ENCODE results near the gene CGNL1.

CGNL1 gene

GRCh38 chr15:57496946-57497869, 120.9 kb downstream of the CGNL1 start:
- DNase-seq (ENCODE audit: low read depth in 2 of 2): no peak

- DNase-seq (ENCODE audit: low read depth in 2 of 2): no peak
These were observed 124.0 kb downstream of the CGNL1 start for GRCh38 chr15:57500256-57500655.

DNA sequence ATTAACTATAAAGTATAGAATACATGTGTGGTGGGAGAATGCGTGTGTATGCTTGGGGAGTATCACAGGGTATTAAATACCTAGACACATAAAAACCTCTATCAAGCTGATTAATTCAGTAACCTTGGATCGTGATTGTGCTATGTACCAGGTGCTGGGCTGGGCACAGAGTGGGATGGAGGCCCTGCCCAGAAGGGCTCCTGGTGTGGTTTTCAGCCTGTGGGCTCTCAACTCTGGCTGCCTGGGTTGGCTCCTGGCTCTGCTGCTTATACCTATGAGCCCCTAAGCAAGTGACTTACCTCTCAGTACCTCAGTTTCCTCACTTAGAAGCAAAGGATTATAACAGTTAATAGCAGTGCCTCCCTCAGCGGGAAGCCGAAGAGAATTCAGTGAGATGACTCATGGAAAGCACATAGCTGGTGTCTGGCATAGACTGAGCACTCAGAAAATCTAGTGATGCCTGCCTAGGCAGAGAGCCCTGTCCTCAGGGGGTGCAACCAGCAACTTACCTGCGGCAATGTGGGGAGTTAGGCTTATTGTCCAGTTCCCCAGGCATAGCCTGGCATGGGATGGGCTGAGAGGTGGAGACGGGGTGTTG, 124.8 kb downstream of the CGNL1 start:
- DNase-seq (ENCODE audit: low read depth in 2 of 2): no peak

DNA sequence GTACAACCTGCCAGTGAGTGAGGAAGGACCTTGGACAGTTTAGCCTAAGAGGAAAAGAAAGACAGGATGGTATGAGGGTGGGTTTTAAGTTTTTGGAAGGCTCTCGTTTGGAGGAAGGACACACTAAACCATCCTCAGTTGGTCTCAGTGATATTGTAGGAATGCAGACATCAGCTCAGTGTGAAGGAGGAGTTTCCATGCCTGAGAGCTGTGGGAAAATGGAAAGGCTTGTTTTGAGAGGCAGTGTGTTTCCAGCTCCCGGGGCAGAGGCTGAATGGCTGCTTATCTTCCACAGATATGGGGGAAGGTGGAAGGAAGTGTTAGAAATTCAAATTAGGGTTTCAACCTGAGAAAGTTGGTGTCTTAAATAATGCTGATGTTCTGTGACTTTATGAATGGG, 125.8 kb downstream of the CGNL1 start:
- DNase-seq (ENCODE audit: low read depth in 2 of 2): no peak

GRCh38 chr15:57503051-57503702, 126.9 kb downstream of the CGNL1 start:
- DNase-seq (ENCODE audit: low read depth in 2 of 2): no peak

DNA sequence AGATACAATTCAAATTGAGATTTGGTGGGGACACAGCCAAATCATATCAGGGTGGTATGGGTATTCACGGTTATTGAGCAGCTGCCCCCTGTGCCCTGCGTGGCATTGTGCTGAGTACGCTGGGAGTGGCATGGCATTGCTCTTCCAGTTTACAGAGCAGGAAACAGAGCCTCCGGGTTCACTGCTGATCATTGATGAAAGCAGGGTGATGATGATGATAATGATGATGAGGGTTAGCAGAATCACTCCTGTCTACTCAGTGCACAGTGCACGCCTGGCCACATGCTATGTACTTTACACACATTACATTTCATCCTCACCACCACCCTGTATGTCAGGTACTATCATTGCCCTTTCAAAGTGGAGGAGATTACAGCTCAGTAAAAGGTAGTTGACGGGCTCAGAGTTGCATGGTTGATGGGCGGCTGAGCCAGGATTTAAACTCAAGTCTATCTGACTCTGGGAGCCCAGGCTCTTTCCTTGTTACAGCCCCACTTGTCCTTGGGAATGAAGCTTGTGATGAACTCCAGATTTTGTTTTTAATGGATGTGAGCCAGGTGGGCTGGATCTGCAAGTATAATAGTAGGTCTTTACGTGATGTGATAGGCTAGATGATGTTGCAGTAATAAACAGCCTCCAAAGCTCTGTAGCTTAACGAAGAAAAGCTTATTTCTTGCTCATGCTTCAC, 127.8 kb downstream of the CGNL1 start:
- no peak for DNase-seq (ENCODE audit: low read depth in 2 of 2)

- DNase-seq (ENCODE audit: low read depth in 2 of 2): no peak
These were observed 128.3 kb downstream of the CGNL1 start for GRCh38 chr15:57504599-57504940.

- no peak for DNase-seq (ENCODE audit: low read depth in 2 of 2)
These were observed 128.9 kb downstream of the CGNL1 start for GRCh38 chr15:57505056-57505715.

DNA sequence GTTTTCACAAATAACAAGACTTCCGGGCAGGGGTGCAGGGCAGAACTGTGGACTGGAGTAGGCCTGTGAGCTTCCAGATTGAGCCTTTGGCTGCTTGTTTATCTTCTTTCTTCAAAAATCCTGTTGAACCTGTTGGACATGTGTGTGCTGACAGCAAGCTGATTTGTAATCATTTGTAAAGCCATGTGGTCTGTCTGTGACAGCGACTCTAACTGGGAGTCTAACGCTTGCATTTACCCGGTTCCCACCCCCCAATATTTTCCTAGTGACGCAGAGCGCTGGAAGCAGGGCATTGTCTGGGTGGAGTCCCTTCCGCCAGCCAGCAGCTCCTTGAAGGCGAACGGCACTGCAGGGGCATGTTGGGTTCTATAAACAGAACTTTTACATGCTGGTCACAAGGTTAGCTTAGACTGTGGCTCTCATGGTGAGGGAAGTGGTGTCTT, 129.7 kb downstream of the CGNL1 start:
- DNase-seq (ENCODE audit: low read depth in 2 of 2): no peak

- no peak for DNase-seq (ENCODE audit: low read depth in 2 of 2)
These were observed 130.1 kb downstream of the CGNL1 start for GRCh38 chr15:57506422-57506821.

DNA sequence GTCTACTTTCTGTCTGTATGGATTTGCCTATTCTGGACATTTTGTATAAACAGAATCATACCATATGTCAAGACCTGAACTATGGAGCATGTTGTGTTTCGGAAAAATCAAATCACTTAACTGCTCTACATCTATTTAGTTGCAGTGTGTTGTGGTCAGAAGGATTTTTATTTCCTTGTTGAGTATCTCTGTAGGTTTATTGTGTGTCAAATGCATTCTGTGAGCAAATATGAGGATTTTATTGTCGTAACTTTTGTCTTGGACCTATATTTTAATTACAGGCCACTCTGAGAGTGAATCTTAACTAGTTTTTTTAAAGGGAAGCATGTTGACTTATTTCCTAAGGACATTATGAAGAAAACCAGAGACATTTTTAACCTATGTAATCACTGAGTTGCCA, 130.8 kb downstream of the CGNL1 start:
- no peak for DNase-seq (ENCODE audit: low read depth in 2 of 2)

- DNase-seq (ENCODE audit: low read depth in 2 of 2): no peak
These were observed 132.8 kb downstream of the CGNL1 start for GRCh38 chr15:57509126-57509525.

- DNase-seq (ENCODE audit: low read depth in 2 of 2): no peak
These were observed 133.7 kb downstream of the CGNL1 start for GRCh38 chr15:57509965-57510364.

DNA sequence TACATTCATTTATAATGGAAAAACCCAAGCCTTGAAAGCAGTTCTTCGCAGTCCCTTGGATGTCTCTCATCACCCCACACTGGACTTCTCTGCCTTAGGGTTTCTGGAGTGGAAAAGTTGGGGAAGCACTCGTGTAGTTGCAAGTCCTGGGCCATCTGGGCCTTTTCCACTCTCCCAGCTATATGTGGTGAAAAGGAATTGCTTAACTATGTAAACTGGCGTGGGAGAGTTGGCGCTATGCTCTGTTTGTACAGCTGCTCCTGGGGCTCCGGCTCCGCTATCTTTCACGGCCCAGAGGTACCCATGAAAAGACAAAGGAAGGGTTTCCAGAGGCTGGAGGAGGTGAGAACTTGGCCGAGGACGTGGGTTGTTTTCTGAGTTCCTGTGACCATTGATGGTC, 134.3 kb downstream of the CGNL1 start:
- DNase-seq (ENCODE audit: low read depth in 2 of 2): no peak

GRCh38 chr15:57516327-57517029, 140.2 kb downstream of the CGNL1 start:
- no peak for DNase-seq (ENCODE audit: low read depth in 2 of 2)

DNA sequence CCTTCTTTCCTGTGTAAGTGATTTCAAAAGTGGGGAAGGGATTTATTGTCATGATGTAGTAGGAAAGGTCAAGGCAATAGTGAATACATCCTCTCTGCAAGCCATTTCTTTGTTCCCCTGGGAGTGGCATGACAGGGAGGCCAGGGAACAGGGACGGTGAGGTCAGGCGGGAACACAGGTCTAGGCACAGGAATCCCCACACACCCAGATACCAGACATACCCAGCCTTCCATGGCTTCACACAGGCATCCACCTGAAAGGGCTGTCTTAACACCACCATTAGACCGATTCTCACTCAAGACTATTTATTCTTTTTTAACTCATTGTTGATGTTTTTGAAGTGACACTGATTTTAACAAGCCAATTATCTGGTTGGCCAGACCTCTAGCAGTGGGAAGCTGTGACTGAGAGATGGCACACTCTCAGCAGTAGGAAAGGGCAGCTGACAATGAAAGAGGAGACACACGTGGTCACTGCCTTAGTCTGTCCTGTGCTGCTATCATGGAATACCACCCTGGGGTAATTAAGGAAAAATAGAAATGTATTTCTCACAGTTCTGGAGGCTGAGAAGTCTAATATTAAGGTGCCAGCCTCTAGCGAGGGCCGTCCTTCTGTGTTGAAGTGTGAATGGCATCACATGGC, 140.8 kb downstream of the CGNL1 start:
- DNase-seq (ENCODE audit: low read depth in 2 of 2): no peak

DNA sequence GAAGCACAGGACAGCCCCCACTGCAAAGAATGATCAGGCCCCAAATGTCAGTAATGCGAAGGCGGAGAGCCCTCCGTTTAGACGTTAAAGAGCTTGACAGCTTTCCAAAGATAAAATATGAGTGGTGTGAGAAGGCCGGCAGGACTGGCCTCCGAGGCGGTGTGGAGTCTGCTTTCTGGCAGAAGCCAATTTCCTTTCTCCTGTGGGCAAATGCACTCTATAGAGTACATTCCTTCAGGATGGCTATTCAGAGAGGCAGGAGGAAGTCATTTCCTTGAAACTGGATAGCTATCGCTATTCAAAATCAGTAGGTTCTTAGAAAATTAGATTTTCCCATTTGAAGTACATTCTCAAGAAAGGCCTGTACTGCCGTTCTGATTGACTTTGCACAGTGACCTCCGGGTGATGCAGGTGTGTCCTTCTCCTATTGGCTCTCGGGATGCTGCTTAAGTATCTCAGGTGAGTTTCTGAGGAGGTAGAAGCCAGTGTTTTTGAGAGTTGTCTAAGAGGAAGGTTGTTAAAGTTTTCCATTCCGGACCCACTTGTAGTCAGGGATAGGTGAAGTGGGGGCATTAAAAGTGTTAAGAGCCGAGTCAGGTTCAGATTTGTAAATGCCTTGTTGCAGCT, 142.6 kb downstream of the CGNL1 start:
- DNase-seq (ENCODE audit: low read depth in 2 of 2): no peak

- DNase-seq (ENCODE audit: low read depth in 2 of 2): no peak
These were observed 143.5 kb downstream of the CGNL1 start for GRCh38 chr15:57519806-57520205.

DNA sequence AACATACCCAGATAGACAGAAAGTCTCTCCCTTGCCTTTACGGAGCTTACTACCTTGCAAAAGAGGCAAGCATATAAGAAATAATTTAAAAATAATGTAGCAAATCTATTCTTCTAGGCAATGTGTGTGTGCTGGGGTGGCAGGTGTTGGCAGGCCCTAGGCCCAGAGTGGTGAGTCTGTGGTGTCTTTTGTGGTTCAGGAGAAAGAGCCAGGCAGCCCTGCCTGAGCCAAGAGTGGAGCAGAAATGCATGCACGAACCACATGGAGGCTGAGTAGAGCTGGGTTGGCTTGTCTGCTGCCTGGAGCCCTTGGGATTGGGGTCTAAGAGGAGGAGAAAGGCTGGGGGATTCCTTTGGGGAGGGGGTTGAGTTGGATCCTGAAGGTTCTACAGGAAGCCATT, 145.2 kb downstream of the CGNL1 start:
- no peak for DNase-seq (ENCODE audit: low read depth in 2 of 2)

GRCh38 chr15:57522148-57522547, 145.8 kb downstream of the CGNL1 start:
- DNase-seq (ENCODE audit: low read depth in 2 of 2): no peak

All from stimulated activated CD8-positive, alpha-beta memory T cell treated with anti-CD3 and anti-CD28 coated beads, Interleukin-7, amount 100 ng/mL, for 4 hours (primary cell).